Heart right ventricle (tissue), 16 donors: ENCODE measurements around the gene DOCK2. TPM values are rescaled to one million over a fixed set of nuclear protein-coding genes. Genes with fewer than 3 reads are reported as not detected.

ENCODE experiments used
- ATAC-seq, 8 donors: fragments of 200-7000 bp; cut with Tn5 transposase; one replicate each; pipeline ENCODE4 v1.9.1; 2020; ENCODE audit warnings: mild to moderate bottlenecking in 8 of 8, moderate library complexity in 8 of 8, moderate number of reproducible peaks in 1 of 8
- DNase-seq, 2 donors: peaks; one replicate each; pipeline ENCODE4 v3.0.0-alpha.2; 2020
- H3K27ac ChIP-seq, 10 donors: fragments of 200-600 bp; sonication (generic) in 2 of 10; one replicate each; pipeline versions ENCODE4 v1.5.0 to v1.8.0; 2020 to 2022; ENCODE audit warnings: mild to moderate bottlenecking in 3 of 10
- H3K27me3 ChIP-seq, 7 donors: fragments of 200-600 bp; one replicate each; pipeline ENCODE4 v1.8.0; 2021 to 2022; ENCODE audit warnings: mild to moderate bottlenecking in 2 of 7
- H3K36me3 ChIP-seq, 9 donors: fragments of 200-600 bp; sonication (generic) in 1 of 9; one replicate each; pipeline versions ENCODE4 v1.5.0 to v1.8.0; 2020 to 2022; ENCODE audit warnings: mild to moderate bottlenecking in 2 of 9
- H3K4me1 ChIP-seq, 9 donors: fragments of 200-600 bp; sonication (generic) in 1 of 9; one replicate each; pipeline versions ENCODE4 v1.5.0 to v1.8.0; 2020 to 2022; ENCODE audit warnings: mild to moderate bottlenecking in 4 of 9
- H3K4me3 ChIP-seq, 10 donors: fragments of 200-600 bp; sonication (generic) in 2 of 10; one replicate each; pipeline versions ENCODE4 v1.5.0 to v1.8.0; 2020 to 2022; ENCODE audit warnings: mild to moderate bottlenecking in 7 of 10, moderate library complexity in 2 of 10
- H3K9me3 ChIP-seq, 11 donors: fragments of 200-600 bp in 10 of 11; sonication (generic) in 2 of 11; one replicate each; pipeline versions ENCODE4 v1.5.0 to v1.8.0; 2013 to 2022; ENCODE audit warnings: mild to moderate bottlenecking in 2 of 11, control low read depth in 1 of 11, moderate library complexity in 1 of 11
- CTCF ChIP-seq, 9 donors: fragments of 200-600 bp; sonication (generic) in 2 of 9; IDR thresholded peaks; one replicate each; pipeline versions ENCODE4 v1.5.0 to v1.8.0; 2021 to 2022; ENCODE audit warnings: antibody characterized with exemption in 9 of 9, mild to moderate bottlenecking in 5 of 9, moderate library complexity in 1 of 9
- WGBS, 2 donors: extraction: QIAGEN DNeasy Blood & Tissue Kit; methylation state at CpG; one replicate each; pipeline ENCODE4 v1.1.7; 2013; ENCODE audit warnings: inconsistent platforms in 1 of 2; 5-methylcytosine and 5-hydroxymethylcytosine counted together
- intact Hi-C, 10 donors: fragments of 100-400 bp; cut with DNase I; formaldehyde crosslinking; loops; one replicate each; pipeline versions ENCODE4 v1.11.1 to v1.14.2; 2022
- polyA plus RNA-seq, 2 donors: library from polyadenylated mRNA; stranded (reverse); fragments of 200-250 nt; gene quantifications; one replicate each; pipeline ENCODE4 v1.2.3, GENCODE V29; 2013
- total RNA-seq, 10 donors: library from RNA; stranded (reverse); fragmentation: NEBNext Ultra II Directional in 3 of 10; extraction: Animal tissue kit (Norgen Biotek cat#: 25700) in 3 of 10; gene quantifications; one replicate each; pipeline versions ENCODE4 v1.2.1 to v1.2.4, GENCODE V29; 2021 to 2023
- donor health status: Arrhythmogenic right ventricular cardiomyopathy.
- donor health status: ischemic (EF 13 %, LVEDD 7.1; RV severe dilation, severe dysfunction).
- donor health status: healthy with polysubstance abuse.
- donor health status: DM: no; HTN: yes; CAD: no.
- donor health status: DM: no; HTN: no; CAD: no.
- donor health status: ischemic (EF 25% LVEDD 6.9; RV normal size, moderate dysfunction).
- donor health status: ischemic (EF 25% LVEDD 5.7; RV mildly dilated, moderate dysfunction).
- donor health status: healthy.
- donor health status: DM: yes; HTN: yes; CAD: no.
- donor health status: Ischemic cardiomyopathy.
- donor health status: ischemic (EF 35%, LVEDD 5.7; RV mildly dilated, moderate dysfunction).
- donor health status: nonischemic (EF 11% LVEDD 7.7; RV severe dilation, severe dysfunction).
- donor health status: DM: yes; HTN: yes; CAD: no.
- donor health status: PGD.
- donor health status: ischemic (EF 29% LVEDD 5.4; RV normal size, mild dysfunction).
- donor health status: nonischemic (EF 23%, LVEDD 6.1; RV moderate dilation, normal function).

The DOCK2 gene
- total and polyA plus RNA-seq, 12 donors = 1.2 to 24.6 (median 4.2) TPM

GRCh38 chr5:169992789-169993484, 355.9 kb downstream of the DOCK2 start:
- no peak for TF ChIP-seq CTCF (IDR thresholded peaks at IDR 0.05)
- 85 to 95% methylated on average over 2 of the region's 2 CpGs for WGBS, 2 donors
- Histone ChIP-seq H3K27me3 (peaks cover 0 to 21% (median 0%) of the 10 kb centered on the region in 7 donors), H3K36me3 (peaks cover 0 to 71% (median 0%) of the 10 kb centered on the region in 9 donors), H3K27ac (no peak overlapping the region), H3K4me3 (no peak overlapping the region), H3K9me3 (no peaks in the 10 kb centered on the region), H3K4me1 (no peaks in the 10 kb centered on the region)
- no peak for DNase-seq
- ATAC-seq = no peak
- intact Hi-C loops = no loop called here

GRCh38 chr5:169993485-169993790, 356.4 kb downstream of the DOCK2 start:
- Histone ChIP-seq H3K4me1 (no peaks in the 10 kb centered on the region), H3K36me3 (peaks cover 0 to 73% (median 0%) of the 10 kb centered on the region in 9 donors), H3K27ac (no peak overlapping the region), H3K27me3 (peaks cover 0 to 21% (median 0%) of the 10 kb centered on the region in 7 donors), H3K9me3 (no peaks in the 10 kb centered on the region), H3K4me3 (no peak overlapping the region)
- intact Hi-C loops = no loop called here
- DNase-seq (no peak), ATAC-seq (no peak)
- TF ChIP-seq CTCF (IDR thresholded peaks at IDR 0.05) = no peak
- WGBS, 2 donors = 52 to 59% methylated on average over 2 of the region's 2 CpGs

- DNase-seq (no peak), ATAC-seq (no peak)
- no peak for TF ChIP-seq CTCF (IDR thresholded peaks at IDR 0.05)
- WGBS, 2 donors = 92 to 93% methylated on average over 3 of the region's 3 CpGs
- H3K4me3 ChIP-seq = no peak overlapping the region
- H3K27ac ChIP-seq = no peak overlapping the region
- H3K4me1 ChIP-seq = no peaks in the 10 kb centered on the region
- intact Hi-C loops = no loop called here
- peaks cover 0 to 63% (median 0%) of the 10 kb centered on the region in 9 donors for H3K36me3 ChIP-seq
- H3K9me3 ChIP-seq = no peaks in the 10 kb centered on the region
- H3K27me3 ChIP-seq = peaks cover 0 to 16% (median 0%) of the 10 kb centered on the region in 7 donors
Observed at GRCh38 chr5:169997798-169998197, 360.7 kb downstream of the DOCK2 start.

GRCh38 chr5:169999621-170000020, 362.5 kb downstream of the DOCK2 start:
- Histone ChIP-seq H3K4me1 (no peaks in the 10 kb centered on the region), H3K27ac (no peak overlapping the region), H3K9me3 (no peaks in the 10 kb centered on the region), H3K36me3 (peaks cover 0 to 62% (median 0%) of the 10 kb centered on the region in 9 donors), H3K4me3 (no peak overlapping the region), H3K27me3 (peaks cover 0 to 6% (median 0%) of the 10 kb centered on the region in 7 donors)
- ATAC-seq (no peak), DNase-seq (no peak)
- 92% methylated on average over 3 of the region's 3 CpGs for WGBS, 2 donors
- intact Hi-C loops = no loop called here
- TF ChIP-seq CTCF (IDR thresholded peaks at IDR 0.05) = no peak
